Epithelial cell of proximal tubule (primary cell): ENCODE results near the gene LIMCH1. TPM values are rescaled to one million over a fixed set of nuclear protein-coding genes. Genes with fewer than 3 reads are reported as not detected.
"Not testable (repeated sequence)": the region's sequence is repeated elsewhere in the genome, so short reads cannot be mapped to it uniquely, and the experiment has no call there.

Experiments
- DNase-seq: peaks from one replicate; pipeline ENCODE4 v3.0.0-alpha.2; 2011; ENCODE audit warnings: low read depth
- H3K4me3 ChIP-seq: 2 replicates; pipeline ENCODE4 v1.5.1; 2011; ENCODE audit warnings: low read depth, mild to moderate bottlenecking, low read length
- CTCF ChIP-seq: conservative IDR thresholded peaks from 2 replicates; pipeline ENCODE4 v1.5.1; 2012; ENCODE audit warnings: low read depth, mild to moderate bottlenecking, low read length
- total RNA-seq: library from RNA; depleted of rRNA; stranded (reverse); fragments of >200 nt; gene quantifications from 2 replicates; pipeline ENCODE4 v1.2.3, GENCODE V29; 2015

Gene LIMCH1
- total RNA-seq, 1 donor from 2014 or later: 15.5 TPM

- DNase-seq: no peak
- TF ChIP-seq CTCF: no peak
- no peak overlapping the region for H3K4me3 ChIP-seq
Observed at GRCh38 chr4:41632481-41633073, 94.6 kb downstream of the LIMCH1 start.

- TF ChIP-seq CTCF: no peak
- no peak overlapping the region for H3K4me3 ChIP-seq
- no peak for DNase-seq
Observed at GRCh38 chr4:41633321-41633720, 95.4 kb downstream of the LIMCH1 start.

GRCh38 chr4:41635441-41635840, 97.5 kb downstream of the LIMCH1 start:
- TF ChIP-seq CTCF: no peak
- no peak for DNase-seq
- H3K4me3 ChIP-seq: no peak overlapping the region

- TF ChIP-seq CTCF: no peak
- H3K4me3 ChIP-seq: no peak overlapping the region
- DNase-seq: no peak
Observed at GRCh38 chr4:41638203-41638602, 100.2 kb downstream of the LIMCH1 start.

- no peak overlapping the region for H3K4me3 ChIP-seq
- no peak for TF ChIP-seq CTCF
- DNase-seq: no peak
Observed at GRCh38 chr4:41638866-41639265, 100.9 kb downstream of the LIMCH1 start.

GRCh38 chr4:41639291-41639690, 101.3 kb downstream of the LIMCH1 start:
- no peak for TF ChIP-seq CTCF
- no peak overlapping the region for H3K4me3 ChIP-seq
- no peak for DNase-seq

GRCh38 chr4:41640906-41641305, 102.9 kb downstream of the LIMCH1 start:
- TF ChIP-seq CTCF: no peak
- no peak overlapping the region for H3K4me3 ChIP-seq
- DNase-seq: no peak

- DNase-seq, H3K4me3 ChIP-seq: not testable (repeated sequence)
Observed at GRCh38 chr4:41642746-41643145, 104.8 kb downstream of the LIMCH1 start.
